Measurements from ENCODE around the gene SPEM3. TPM values are rescaled to one million over a fixed set of nuclear protein-coding genes. Genes with fewer than 3 reads are reported as not detected.
"Not testable (repeated sequence)": the region's sequence is repeated elsewhere in the genome, so short reads cannot be mapped to it uniquely, and the experiment has no call there.

SPEM3 gene
- total RNA-seq, 1 donor from 2014 or later = not detected

DNA sequence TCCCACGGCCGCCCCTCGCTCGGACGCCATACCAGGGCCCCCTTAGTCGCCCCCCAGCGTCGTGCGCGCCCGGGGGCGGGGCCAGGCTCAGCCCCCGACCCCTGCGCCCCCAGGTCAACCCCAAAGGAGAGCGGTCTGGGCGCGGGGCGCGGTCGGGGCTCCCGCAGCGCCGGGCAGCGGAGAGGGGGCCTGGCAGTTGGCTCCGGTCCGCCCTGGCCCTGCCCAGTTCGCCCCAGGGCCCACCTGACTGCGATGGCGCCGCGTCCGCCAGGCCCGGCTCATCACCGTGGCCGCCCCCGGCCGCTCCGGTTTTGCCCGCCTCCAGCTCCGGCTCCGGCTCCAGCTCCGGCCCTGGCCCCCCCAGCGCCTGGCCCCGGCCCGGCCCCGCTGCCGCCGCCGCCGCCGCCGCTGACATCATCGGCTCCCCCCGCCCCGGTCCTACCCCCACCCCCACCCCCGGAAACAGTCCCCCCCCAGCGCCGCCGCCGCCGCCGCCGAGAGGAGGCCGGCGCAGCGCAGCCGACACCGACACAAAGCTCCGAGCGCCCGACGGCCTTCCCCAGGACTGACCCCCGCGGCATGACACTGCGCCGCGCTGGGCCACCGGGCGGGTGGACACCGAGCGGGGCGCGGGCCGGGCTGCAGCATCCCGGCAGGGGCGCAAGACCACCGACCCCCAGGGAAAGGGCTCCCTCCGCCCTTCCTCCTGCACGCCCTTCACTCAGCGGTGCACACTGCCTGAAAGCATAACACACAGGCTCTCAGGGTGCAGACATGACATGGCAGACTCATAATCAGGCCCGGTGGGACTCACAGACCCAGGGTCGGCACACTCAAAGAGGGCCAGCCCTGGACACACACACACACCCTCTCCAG lies 50.8 kb downstream of the SPEM3 start, which contains the start of gene ZBTB4:
Gene ZBTB4 (minus strand): TSS at position 419 of the 876 bp plus-strand sequence. CDS start 12,830 bp downstream, outside the sequence.
- ATAC-seq = peak; percentile 6
- DNase-seq (ENCODE audit: missing footprints) = peak; percentile 83
- intact Hi-C loops (cut with DNase I) = loop anchor here (2.0 to 10.0 kb wide), 3 partner anchors 43 to 673 kb away; partner anchors contain the start of gene PER1

DNA sequence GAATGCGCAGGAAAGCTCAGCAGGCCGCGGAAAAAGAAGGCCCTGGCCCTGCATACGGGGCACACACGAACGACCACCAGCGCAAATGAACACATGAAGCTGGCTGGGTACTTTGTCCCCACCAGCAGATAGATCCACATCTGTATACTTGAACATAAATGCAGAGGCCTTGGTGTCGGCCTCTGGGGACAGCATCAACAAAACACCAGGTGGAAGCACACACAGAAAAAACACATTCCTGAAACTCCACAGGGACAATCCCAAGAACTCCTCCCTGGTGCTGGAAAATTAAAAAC lies 51.4 kb downstream of the SPEM3 start:
- DNase-seq (ENCODE audit: missing footprints) (no peak), ATAC-seq (no peak)
- intact Hi-C loops (cut with DNase I) = loop anchor here (5.0 to 10.0 kb wide), 2 partner anchors 365 to 672 kb away; partner anchors contain the start of gene PER1

DNA sequence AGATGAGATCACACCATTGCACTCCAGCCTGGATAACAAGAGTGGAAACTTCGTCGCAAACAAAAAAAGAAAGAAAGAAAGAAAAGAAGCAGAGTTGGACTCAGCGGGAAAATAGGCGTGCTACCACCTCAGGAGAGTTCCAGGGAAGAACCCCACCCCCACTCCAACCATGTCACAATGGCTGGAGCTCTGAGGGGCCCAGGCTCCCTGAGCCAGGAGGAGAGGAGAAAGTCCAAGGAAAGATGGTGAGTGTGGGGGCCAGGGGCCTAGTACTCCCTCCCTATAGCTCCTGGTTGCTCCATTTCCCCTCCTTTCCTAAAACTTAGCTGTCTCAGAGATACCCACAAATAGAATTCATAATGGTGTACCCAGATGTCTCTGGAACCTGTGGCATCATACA lies 52.6 kb downstream of the SPEM3 start, which contains the start of gene SLC35G6:
Gene SLC35G6 (plus strand): TSS at position 172 of the 400 bp plus-strand sequence. CDS start 71 bp downstream, at position 243.
- intact Hi-C loops (cut with DNase I) = loop anchor here (5.0 to 10.0 kb wide), 2 partner anchors 364 to 671 kb away; partner anchors contain the start of gene PER1
- not testable (repeated sequence) for DNase-seq (ENCODE audit: missing footprints)

DNA sequence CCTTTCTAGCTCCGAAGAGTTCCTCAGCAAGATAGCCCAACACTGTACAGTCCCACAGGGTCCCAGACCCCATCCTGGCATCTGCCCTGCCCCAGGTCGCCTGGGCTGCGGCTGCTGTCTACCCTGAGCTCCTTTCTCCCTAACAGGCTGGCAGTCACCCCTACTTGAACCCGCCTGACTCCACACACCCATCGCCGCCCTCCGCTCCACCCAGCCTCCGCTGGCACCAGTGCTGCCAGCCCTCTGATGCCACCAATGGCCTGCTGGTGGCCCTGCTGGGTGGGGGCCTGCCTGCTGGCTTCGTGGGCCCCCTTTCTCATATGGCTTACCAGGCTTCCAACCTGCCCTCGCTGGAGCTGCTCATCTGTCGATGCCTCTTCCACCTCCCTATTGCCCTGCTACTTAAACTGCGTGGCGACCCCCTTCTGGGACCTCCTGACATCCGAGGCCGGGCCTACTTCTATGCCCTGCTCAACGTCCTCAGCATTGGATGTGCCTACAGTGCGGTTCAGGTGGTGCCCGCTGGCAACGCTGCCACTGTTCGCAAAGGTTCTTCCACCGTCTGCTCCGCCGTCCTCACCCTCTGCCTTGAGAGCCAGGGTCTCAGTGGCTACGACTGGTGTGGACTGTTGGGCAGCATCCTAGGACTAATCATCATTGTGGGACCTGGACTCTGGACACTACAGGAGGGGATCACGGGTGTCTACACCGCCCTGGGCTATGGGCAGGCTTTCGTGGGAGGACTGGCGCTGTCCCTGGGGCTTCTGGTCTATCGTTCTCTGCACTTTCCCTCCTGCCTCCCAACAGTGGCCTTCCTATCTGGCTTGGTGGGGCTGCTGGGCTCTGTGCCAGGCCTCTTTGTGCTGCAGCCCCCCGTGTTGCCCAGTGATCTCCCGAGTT lies 53.4 kb downstream of the SPEM3 start:
- not testable (repeated sequence) for ATAC-seq; DNase-seq (ENCODE audit: missing footprints)
- intact Hi-C loops (cut with DNase I) = loop anchor here (5.0 to 10.0 kb wide), 2 partner anchors 363 to 670 kb away; partner anchors contain the start of gene PER1

More for the DNA sequence above, 52.6 kb downstream of the SPEM3 start, which contains the start of gene SLC35G6:
- not testable (repeated sequence) for ATAC-seq

Other genes starting within 250 kb of the SPEM3 start
- gene ASGR1, start 249.5 kb upstream of the SPEM3 start, total RNA-seq = 0.43 TPM
- 20.6 TPM for gene DLG4, start 209.0 kb upstream of the SPEM3 start, total RNA-seq
- 2,192 TPM for gene ACADVL, start 208.9 kb upstream of the SPEM3 start, total RNA-seq
- gene DVL2, start 194.3 kb upstream of the SPEM3 start, total RNA-seq = 20.0 TPM
- gene PHF23, start 189.4 kb upstream of the SPEM3 start, total RNA-seq = 23.3 TPM
- 444 TPM for gene GABARAP, start 186.4 kb upstream of the SPEM3 start, total RNA-seq
- gene CTDNEP1, start 177.1 kb upstream of the SPEM3 start, total RNA-seq = 114 TPM
- 72.7 TPM for gene ELP5, start 176.6 kb upstream of the SPEM3 start, total RNA-seq
- gene CLDN7, start 166.4 kb upstream of the SPEM3 start, total RNA-seq = 1.2 TPM
- 119 TPM for gene SLC2A4, start 147.1 kb upstream of the SPEM3 start, total RNA-seq
- gene YBX2, start 134.2 kb upstream of the SPEM3 start, total RNA-seq = 0.81 TPM
- gene EIF5A, start 121.2 kb upstream of the SPEM3 start, total RNA-seq = 326 TPM
- 70.3 TPM for gene GPS2, start 113.5 kb upstream of the SPEM3 start, total RNA-seq
- 30.8 TPM for gene NEURL4, start 99.5 kb upstream of the SPEM3 start, total RNA-seq
- gene ACAP1, start 92.3 kb upstream of the SPEM3 start, total RNA-seq = 14.0 TPM
- 4.7 TPM for gene KCTD11, start 76.7 kb upstream of the SPEM3 start, total RNA-seq
- not detected for gene TMEM95, start 73.7 kb upstream of the SPEM3 start, total RNA-seq
- gene TNK1, start 47.8 kb upstream of the SPEM3 start, total RNA-seq = 2.6 TPM
- 18.4 TPM for gene PLSCR3, start 34.3 kb upstream of the SPEM3 start, total RNA-seq
- gene TMEM256, start 24.8 kb upstream of the SPEM3 start, total RNA-seq = 64.0 TPM
- gene NLGN2, start 21.0 kb upstream of the SPEM3 start, total RNA-seq = 7.0 TPM
- gene SPEM1, start 8.5 kb upstream of the SPEM3 start, total RNA-seq = not detected
- not detected for gene SPEM2, start 3.2 kb upstream of the SPEM3 start, total RNA-seq
- 2.7 TPM for gene TMEM102, start 6.6 kb downstream of the SPEM3 start, total RNA-seq
- 11.7 TPM for gene FGF11, start 10.7 kb downstream of the SPEM3 start, total RNA-seq
- 11.8 TPM for gene CHRNB1, start 16.2 kb downstream of the SPEM3 start, total RNA-seq
- gene ZBTB4, start 50.8 kb downstream of the SPEM3 start, total RNA-seq = 62.1 TPM
- gene SLC35G6, start 52.6 kb downstream of the SPEM3 start, total RNA-seq = not detected
- 36.4 TPM for gene POLR2A, start 55.5 kb downstream of the SPEM3 start, total RNA-seq
- 41.7 TPM for gene TNFSF12, start 120.2 kb downstream of the SPEM3 start, total RNA-seq
- 13.5 TPM for gene TNFSF13, start 129.9 kb downstream of the SPEM3 start, total RNA-seq
- gene SENP3, start 133.1 kb downstream of the SPEM3 start, total RNA-seq = 33.0 TPM
- gene CD68, start 150.8 kb downstream of the SPEM3 start, total RNA-seq = 40.4 TPM
- 32.0 TPM for gene MPDU1, start 155.0 kb downstream of the SPEM3 start, total RNA-seq
- 0.89 TPM for gene SOX15, start 161.2 kb downstream of the SPEM3 start, total RNA-seq
- 103 TPM for gene FXR2, start 186.0 kb downstream of the SPEM3 start, total RNA-seq
- 78.9 TPM for gene SAT2, start 199.0 kb downstream of the SPEM3 start, total RNA-seq
- 0.35 TPM for gene SHBG, start 201.3 kb downstream of the SPEM3 start, total RNA-seq
- gene ATP1B2, start 222.1 kb downstream of the SPEM3 start, total RNA-seq = 3.8 TPM

All from Right ventricle myocardium inferior (tissue), 1 donor.